ENCODE data around the gene DISP3. TPM values are rescaled to one million over a fixed set of nuclear protein-coding genes. Genes with fewer than 3 reads are reported as not detected.

DISP3 gene
- total RNA-seq, 2 experiments from 2014 or later = 0.97 to 1.7 TPM

GRCh38 chr1:11449100-11449403 is 29.9 kb upstream of the DISP3 start:
- Histone ChIP-seq H3K9me3 (ENCODE audit: low read length) (no peaks in the 10 kb centered on the region), H3K36me3 (ENCODE audit: insufficient read depth, low read length) (no peaks in the 10 kb centered on the region), H3K9me2 (ENCODE audit: insufficient read depth, low read length) (no peaks in the 10 kb centered on the region), H4K20me1 (ENCODE audit: insufficient read depth, low read length) (no peaks in the 10 kb centered on the region), H3K27ac (ENCODE audit: low read depth, low read length, poor library complexity, severe bottlenecking) (no peak overlapping the region), H3K4me1 (ENCODE audit: insufficient read depth, low read length, poor library complexity, severe bottlenecking) (no peaks in the 10 kb centered on the region), H3K4me2 (ENCODE audit: low read length) (no peak overlapping the region), H3K4me3 (ENCODE audit: low read depth, low read length, poor library complexity, severe bottlenecking) (no peak overlapping the region), H2AFZ (ENCODE audit: low read length) (no peak overlapping the region), H3K79me2 (ENCODE audit: insufficient read depth, low read depth, low read length) (no peaks in the 10 kb centered on the region)
- ChIA-PET CTCF (ENCODE audit: unreplicated experiment) (no interaction called here), POLR2A (no interaction called here)
- intact Hi-C loops (cut with micrococcal nuclease; ENCODE audit: unreplicated experiment) = no loop called here
- no TSS peak for BruUV-seq (replicated peaks)
- no peak for TF ChIP-seq EZH2phosphoT487 (IDR thresholded peaks at IDR 0.05; ENCODE audit: borderline replicate concordance, low read depth, low read length)
- TF ChIP-seq CTCF (conservative IDR thresholded peaks at IDR 0.05; ENCODE audit: low read length) = no peak
- no peak for DNase-seq (ENCODE audit: low spot score)

- ChIA-PET CTCF (ENCODE audit: unreplicated experiment) (no interaction called here), POLR2A (no interaction called here)
- Histone ChIP-seq H3K79me2 (ENCODE audit: insufficient read depth, low read depth, low read length) (no peaks in the 10 kb centered on the region), H3K4me2 (ENCODE audit: low read length) (no peak overlapping the region), H4K20me1 (ENCODE audit: insufficient read depth, low read length) (no peaks in the 10 kb centered on the region), H3K36me3 (ENCODE audit: insufficient read depth, low read length) (no peaks in the 10 kb centered on the region), H2AFZ (ENCODE audit: low read length) (no peak overlapping the region), H3K4me1 (ENCODE audit: insufficient read depth, low read length, poor library complexity, severe bottlenecking) (no peaks in the 10 kb centered on the region), H3K4me3 (ENCODE audit: low read depth, low read length, poor library complexity, severe bottlenecking) (no peak overlapping the region), H3K9me3 (ENCODE audit: low read length) (no peaks in the 10 kb centered on the region), H3K27ac (ENCODE audit: low read depth, low read length, poor library complexity, severe bottlenecking) (no peak overlapping the region), H3K9me2 (ENCODE audit: insufficient read depth, low read length) (no peaks in the 10 kb centered on the region)
- no TSS peak for BruUV-seq (replicated peaks)
- TF ChIP-seq EZH2phosphoT487 (IDR thresholded peaks at IDR 0.05; ENCODE audit: borderline replicate concordance, low read depth, low read length) = no peak
- TF ChIP-seq CTCF (conservative IDR thresholded peaks at IDR 0.05; ENCODE audit: low read length) = no peak
- intact Hi-C loops (cut with micrococcal nuclease; ENCODE audit: unreplicated experiment) = no loop called here
- no peak for DNase-seq (ENCODE audit: low spot score)
Observed at GRCh38 chr1:11450310-11450709, 28.6 kb upstream of the DISP3 start.

GRCh38 chr1:11453742-11454491 is 25.0 kb upstream of the DISP3 start:
- Histone ChIP-seq H3K4me1 (ENCODE audit: insufficient read depth, low read length, poor library complexity, severe bottlenecking) (no peaks in the 10 kb centered on the region), H3K36me3 (ENCODE audit: insufficient read depth, low read length) (no peaks in the 10 kb centered on the region), H3K4me3 (ENCODE audit: low read depth, low read length, poor library complexity, severe bottlenecking) (no peak overlapping the region), H3K9me2 (ENCODE audit: insufficient read depth, low read length) (no peaks in the 10 kb centered on the region), H3K79me2 (ENCODE audit: insufficient read depth, low read depth, low read length) (no peaks in the 10 kb centered on the region), H4K20me1 (ENCODE audit: insufficient read depth, low read length) (no peaks in the 10 kb centered on the region), H2AFZ (ENCODE audit: low read length) (no peak overlapping the region), H3K4me2 (ENCODE audit: low read length) (no peak overlapping the region), H3K27ac (ENCODE audit: low read depth, low read length, poor library complexity, severe bottlenecking) (no peak overlapping the region), H3K9me3 (ENCODE audit: low read length) (no peaks in the 10 kb centered on the region)
- CTCF ChIA-PET (ENCODE audit: unreplicated experiment) = no interaction called here
- intact Hi-C loops (cut with micrococcal nuclease; ENCODE audit: unreplicated experiment) = no loop called here
- TF ChIP-seq CTCF (conservative IDR thresholded peaks at IDR 0.05; ENCODE audit: low read length) (no peak), EZH2phosphoT487 (IDR thresholded peaks at IDR 0.05; ENCODE audit: borderline replicate concordance, low read depth, low read length) (no peak)
- no TSS peak for BruUV-seq (replicated peaks)
- DNase-seq (ENCODE audit: low spot score) = no peak
- POLR2A ChIA-PET = no interaction called here
